MCF 10A (cell line): ENCODE results near the gene LETM1. TPM values are rescaled to one million over a fixed set of nuclear protein-coding genes. Genes with fewer than 3 reads are reported as not detected.

ENCODE experiments used
- BruUV-seq: library from RNA; stranded (reverse); fragments of 400-500 nt; replicated peaks from 2 replicates; lab custom pipeline; 2021; lab: Mats Ljungman, UMichigan
- CTCF ChIA-PET: fragments of 300-600 bp; sonication (Branson Sonifier 250); formaldehyde crosslinking; extraction: SDS; loops from one replicate; lab custom pipeline; 2021; ENCODE audit warnings: antibody characterized with exemption, inconsistent platforms; lab: Yijun Ruan, JAX
- POLR2A ChIA-PET: fragments of 300-600, 350-650 bp; sonication (Branson Sonifier 250); formaldehyde crosslinking; extraction: SDS; loops from one replicate; lab custom pipeline; 2020; ENCODE audit warnings: antibody characterized with exemption, inconsistent platforms; lab: Yijun Ruan, JAX
- DNase-seq: peaks from one replicate; pipeline ENCODE4 v3.0.0-alpha.2; 2018; ENCODE audit not compliant: unreplicated experiment
- H3K27ac Mint-ChIP-seq: one replicate; pipeline ENCODE4 v1.8.0; 2022; ENCODE audit warnings: mild to moderate bottlenecking, low read depth, mixed read lengths; ENCODE audit not compliant: unreplicated experiment
- H3K27me3 Mint-ChIP-seq: one replicate; pipeline ENCODE4 v1.8.0; 2022; ENCODE audit warnings: mixed read lengths; ENCODE audit not compliant: insufficient read depth, unreplicated experiment
- H3K36me3 Mint-ChIP-seq: one replicate; pipeline ENCODE4 v1.8.0; 2022; ENCODE audit warnings: mild to moderate bottlenecking, moderate library complexity, mixed read lengths; ENCODE audit not compliant: insufficient read depth, unreplicated experiment
- H3K4me1 Mint-ChIP-seq: one replicate; pipeline ENCODE4 v1.8.0; 2022; ENCODE audit warnings: mixed read lengths; ENCODE audit not compliant: insufficient read depth, unreplicated experiment
- H3K4me3 Mint-ChIP-seq: one replicate; pipeline ENCODE4 v1.8.0; 2022; ENCODE audit warnings: mild to moderate bottlenecking, moderate library complexity, mixed read lengths; ENCODE audit not compliant: unreplicated experiment
- H3K9me3 Mint-ChIP-seq: one replicate; pipeline ENCODE4 v1.8.0; 2022; ENCODE audit warnings: mixed read lengths; ENCODE audit not compliant: unreplicated experiment
- intact Hi-C: fragments of 100-400 bp; cut with micrococcal nuclease; formaldehyde crosslinking; loops from 2 replicates; pipeline ENCODE4 v1.14.1; 2022
- total RNA-seq: library from RNA; stranded (reverse); gene quantifications from 2 replicates; pipeline ENCODE4 v1.2.3, GENCODE V29; 2022
- TF ChIP-seq, protein P1 (sequence below): fragments of 200-600 bp; IDR thresholded peaks from one replicate; pipeline ENCODE4 v1.8.0; 2022; ENCODE audit warnings: antibody characterized with exemption, mild to moderate bottlenecking; ENCODE audit not compliant: unreplicated experiment

Gene LETM1
- total RNA-seq, 1 experiment from 2014 or later, result 85.0 TPM

DNA sequence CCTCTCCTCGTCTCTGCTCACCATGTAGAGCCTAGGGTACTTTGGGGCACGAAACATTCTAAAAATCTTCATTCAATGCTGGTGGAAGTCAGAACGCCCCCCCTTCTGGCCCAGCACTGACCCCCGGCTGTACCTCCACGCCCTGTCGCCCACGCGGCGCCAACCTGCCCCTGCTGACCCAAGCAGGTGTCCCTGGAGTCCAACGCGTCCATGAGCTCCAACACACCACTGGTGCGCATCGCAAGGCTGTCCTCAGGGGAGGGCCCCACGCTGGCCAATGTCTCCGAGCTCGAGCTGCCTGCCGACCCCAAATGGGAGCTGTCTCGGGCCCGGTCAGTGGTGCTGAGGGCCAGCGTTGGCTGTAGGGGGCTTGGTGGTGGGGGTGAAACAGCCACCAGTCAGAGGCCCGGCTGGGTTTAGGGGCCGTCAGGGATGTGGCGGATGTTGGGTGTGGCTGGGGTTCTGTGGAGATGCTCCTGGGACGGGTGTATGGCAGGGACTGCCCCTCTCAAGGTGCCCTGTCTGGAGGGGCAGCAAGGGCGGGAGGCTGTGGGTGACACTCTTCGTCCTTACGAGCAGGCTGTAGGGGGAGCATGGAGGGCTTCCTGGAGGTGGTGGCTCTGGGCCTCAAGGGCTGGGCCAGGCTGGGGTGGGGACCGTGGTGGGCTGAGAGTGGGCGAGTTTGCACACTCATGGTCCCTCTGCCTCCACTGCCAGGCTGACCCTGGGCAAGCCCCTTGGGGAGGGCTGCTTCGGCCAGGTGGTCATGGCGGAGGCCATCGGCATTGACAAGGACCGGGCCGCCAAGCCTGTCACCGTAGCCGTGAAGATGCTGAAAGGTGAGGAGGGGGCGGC lies 51.1 kb downstream of the LETM1 start:
- intact Hi-C loops, result no loop called here
- CTCF ChIA-PET, result interaction anchor here (0.8 to 13.7 kb wide), 3 partner anchors 58 to 94 kb away, joined by 4 to 151 read pairs (median 4); no protein-coding TSS in a partner anchor
- H3K36me3 Mint-ChIP-seq, result no peaks in the 10 kb centered on the region
- DNase-seq, result no peak
- no peak overlapping the region for H3K27ac Mint-ChIP-seq
- H3K9me3 Mint-ChIP-seq, result no peaks in the 10 kb centered on the region
- TF ChIP-seq, protein P1, sequence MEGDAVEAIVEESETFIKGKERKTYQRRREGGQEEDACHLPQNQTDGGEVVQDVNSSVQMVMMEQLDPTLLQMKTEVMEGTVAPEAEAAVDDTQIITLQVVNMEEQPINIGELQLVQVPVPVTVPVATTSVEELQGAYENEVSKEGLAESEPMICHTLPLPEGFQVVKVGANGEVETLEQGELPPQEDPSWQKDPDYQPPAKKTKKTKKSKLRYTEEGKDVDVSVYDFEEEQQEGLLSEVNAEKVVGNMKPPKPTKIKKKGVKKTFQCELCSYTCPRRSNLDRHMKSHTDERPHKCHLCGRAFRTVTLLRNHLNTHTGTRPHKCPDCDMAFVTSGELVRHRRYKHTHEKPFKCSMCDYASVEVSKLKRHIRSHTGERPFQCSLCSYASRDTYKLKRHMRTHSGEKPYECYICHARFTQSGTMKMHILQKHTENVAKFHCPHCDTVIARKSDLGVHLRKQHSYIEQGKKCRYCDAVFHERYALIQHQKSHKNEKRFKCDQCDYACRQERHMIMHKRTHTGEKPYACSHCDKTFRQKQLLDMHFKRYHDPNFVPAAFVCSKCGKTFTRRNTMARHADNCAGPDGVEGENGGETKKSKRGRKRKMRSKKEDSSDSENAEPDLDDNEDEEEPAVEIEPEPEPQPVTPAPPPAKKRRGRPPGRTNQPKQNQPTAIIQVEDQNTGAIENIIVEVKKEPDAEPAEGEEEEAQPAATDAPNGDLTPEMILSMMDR, result no peak
- BruUV-seq, result no TSS peak
- POLR2A ChIA-PET, result no interaction called here
- no peaks in the 10 kb centered on the region for H3K4me1 Mint-ChIP-seq
- no peaks in the 10 kb centered on the region for H3K27me3 Mint-ChIP-seq
- H3K4me3 Mint-ChIP-seq, result no peak overlapping the region

DNA sequence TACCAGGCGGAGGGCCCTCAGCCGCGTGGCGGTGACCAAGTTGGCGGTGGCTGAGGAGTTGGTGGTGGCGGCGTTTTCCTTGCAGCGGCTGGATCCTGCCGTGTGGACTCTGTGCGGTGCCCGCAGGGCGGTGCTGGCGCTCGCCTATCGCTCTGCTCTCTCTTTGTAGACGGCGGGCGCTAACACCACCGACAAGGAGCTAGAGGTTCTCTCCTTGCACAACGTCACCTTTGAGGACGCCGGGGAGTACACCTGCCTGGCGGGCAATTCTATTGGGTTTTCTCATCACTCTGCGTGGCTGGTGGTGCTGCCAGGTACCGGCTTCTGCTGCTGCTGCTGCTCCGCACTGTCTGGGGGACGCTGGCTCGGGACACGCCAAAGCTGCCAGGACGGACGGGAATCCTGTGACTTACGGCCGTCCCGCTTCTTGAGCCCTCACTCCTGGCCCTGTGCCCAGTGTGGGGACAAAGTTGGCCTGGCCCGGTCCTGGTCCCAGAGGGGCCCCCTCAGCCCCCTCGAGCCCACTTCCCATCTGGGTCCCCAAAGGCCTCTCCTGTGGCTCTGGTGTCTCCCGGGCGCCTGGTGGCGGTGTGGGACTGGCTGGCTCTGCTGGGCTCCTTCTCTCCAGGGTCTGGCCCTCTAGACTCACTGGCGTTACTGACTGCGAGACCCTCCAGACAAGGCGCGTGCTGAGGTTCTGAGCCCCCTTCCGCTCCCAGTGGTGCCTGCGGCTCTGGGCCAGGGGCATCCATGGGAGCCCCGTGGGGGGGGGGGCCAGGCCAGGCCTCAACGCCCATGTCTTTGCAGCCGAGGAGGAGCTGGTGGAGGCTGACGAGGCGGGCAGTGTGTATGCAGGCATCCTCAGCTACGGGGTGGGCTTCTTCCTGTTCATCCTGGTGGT lies 52.2 kb downstream of the LETM1 start:
- TF ChIP-seq, protein P1, result no peak
- H3K36me3 Mint-ChIP-seq, result no peaks in the 10 kb centered on the region
- ChIA-PET CTCF (interaction anchor here (0.8 to 13.7 kb wide), 2 partner anchors 57 to 95 kb away, joined by 4 to 151 read pairs; no protein-coding TSS in a partner anchor), POLR2A (no interaction called here)
- no peaks in the 10 kb centered on the region for H3K27me3 Mint-ChIP-seq
- H3K4me3 Mint-ChIP-seq, result no peak overlapping the region
- intact Hi-C loops, result no loop called here
- no peaks in the 10 kb centered on the region for H3K9me3 Mint-ChIP-seq
- no peak for DNase-seq
- no peaks in the 10 kb centered on the region for H3K4me1 Mint-ChIP-seq
- no peak overlapping the region for H3K27ac Mint-ChIP-seq
- BruUV-seq, result no TSS peak

- no peaks in the 10 kb centered on the region for H3K36me3 Mint-ChIP-seq
- ChIA-PET POLR2A (no interaction called here), CTCF (interaction anchor here (1.0 to 13.7 kb wide), 3 partner anchors 51 to 56 kb away, joined by 3 to 151 read pairs (median 4); no protein-coding TSS in a partner anchor)
- TF ChIP-seq, protein P1, result no peak
- no TSS peak for BruUV-seq
- H3K9me3 Mint-ChIP-seq, result no peaks in the 10 kb centered on the region
- intact Hi-C loops, result no loop called here
- no peaks in the 10 kb centered on the region for H3K4me1 Mint-ChIP-seq
- no peak overlapping the region for H3K4me3 Mint-ChIP-seq
- no peak overlapping the region for H3K27ac Mint-ChIP-seq
- DNase-seq, result no peak
- H3K27me3 Mint-ChIP-seq, result no peaks in the 10 kb centered on the region
These were observed 53.0 kb downstream of the LETM1 start for GRCh38 chr4:1802720-1803522.
